ENCODE results near the gene NUP35.

DNA sequence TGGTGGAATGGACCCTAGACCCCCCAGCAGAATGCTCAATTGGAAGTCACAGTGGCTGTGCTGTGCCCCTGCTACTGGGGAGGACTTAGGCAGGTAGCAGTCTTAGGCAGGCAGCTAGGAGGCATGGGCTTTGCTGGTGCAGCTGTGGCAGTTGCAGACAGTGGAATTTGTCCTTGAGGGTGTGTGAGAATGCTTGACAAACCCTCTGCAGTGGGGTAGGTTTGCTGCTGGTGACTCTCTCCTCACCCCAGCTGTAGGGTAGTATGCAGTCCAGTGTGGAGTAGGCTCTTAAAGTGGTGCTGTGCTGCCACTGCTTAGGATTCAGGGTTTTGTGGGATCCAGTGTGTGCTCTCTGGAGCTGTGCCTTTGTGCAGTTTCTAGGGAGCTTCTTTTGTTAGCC, 61.3 kb downstream of the NUP35 start:
- TF ChIP-seq, protein P1, sequence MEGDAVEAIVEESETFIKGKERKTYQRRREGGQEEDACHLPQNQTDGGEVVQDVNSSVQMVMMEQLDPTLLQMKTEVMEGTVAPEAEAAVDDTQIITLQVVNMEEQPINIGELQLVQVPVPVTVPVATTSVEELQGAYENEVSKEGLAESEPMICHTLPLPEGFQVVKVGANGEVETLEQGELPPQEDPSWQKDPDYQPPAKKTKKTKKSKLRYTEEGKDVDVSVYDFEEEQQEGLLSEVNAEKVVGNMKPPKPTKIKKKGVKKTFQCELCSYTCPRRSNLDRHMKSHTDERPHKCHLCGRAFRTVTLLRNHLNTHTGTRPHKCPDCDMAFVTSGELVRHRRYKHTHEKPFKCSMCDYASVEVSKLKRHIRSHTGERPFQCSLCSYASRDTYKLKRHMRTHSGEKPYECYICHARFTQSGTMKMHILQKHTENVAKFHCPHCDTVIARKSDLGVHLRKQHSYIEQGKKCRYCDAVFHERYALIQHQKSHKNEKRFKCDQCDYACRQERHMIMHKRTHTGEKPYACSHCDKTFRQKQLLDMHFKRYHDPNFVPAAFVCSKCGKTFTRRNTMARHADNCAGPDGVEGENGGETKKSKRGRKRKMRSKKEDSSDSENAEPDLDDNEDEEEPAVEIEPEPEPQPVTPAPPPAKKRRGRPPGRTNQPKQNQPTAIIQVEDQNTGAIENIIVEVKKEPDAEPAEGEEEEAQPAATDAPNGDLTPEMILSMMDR (IDR thresholded peaks at IDR 0.05; ENCODE audit: low read length): no peak
- TF ChIP-seq EZH2 (IDR thresholded peaks at IDR 0.05; ENCODE audit: borderline replicate concordance, low read length): no peak
